Astrocyte of the cerebellum (primary cell): ENCODE data around the gene MEX3C.
A peak's percentile ranks its signal among the peaks of the same experiment; 100 is the strongest.

ENCODE experiments used
- DNase-seq: peaks from one replicate; pipeline ENCODE4 v3.0.0-alpha.2; 2011; ENCODE audit warnings: low read depth
- H3K4me3 ChIP-seq: 2 replicates; pipeline ENCODE4 v1.5.1; 2011; ENCODE audit warnings: mild to moderate bottlenecking, low read depth, low read length, moderate library complexity
- CTCF ChIP-seq: IDR thresholded peaks from 2 replicates; pipeline ENCODE4 v1.5.1; 2012; ENCODE audit warnings: low read length, low read depth, moderate library complexity, mild to moderate bottlenecking; ENCODE audit errors: missing control alignments
- in situ Hi-C: cut with HindIII; loops from 2 replicates; pipeline ENCODE4 v1.10.0; 2017; ENCODE audit warnings: low sequenced_read_pairs

MEX3C gene

GRCh38 chr18:51137026-51137729 is 60.3 kb downstream of the MEX3C start:
- in situ Hi-C loops = no loop called here
- H3K4me3 ChIP-seq = no peak overlapping the region
- TF ChIP-seq CTCF = no peak
- DNase-seq = peak; percentile 6

GRCh38 chr18:51135795-51136194 is 61.7 kb downstream of the MEX3C start:
- DNase-seq = no peak

GRCh38 chr18:51135364-51135763 is 62.1 kb downstream of the MEX3C start:
- in situ Hi-C loops = no loop called here
- no peak for TF ChIP-seq CTCF
- no peak overlapping the region for H3K4me3 ChIP-seq
- DNase-seq = no peak

More at GRCh38 chr18:51135795-51136194, 61.7 kb downstream of the MEX3C start:
- in situ Hi-C loops = no loop called here
- TF ChIP-seq CTCF = peak; percentile 15
- no peak overlapping the region for H3K4me3 ChIP-seq

- TF ChIP-seq CTCF = no peak
- in situ Hi-C loops = no loop called here
- no peak overlapping the region for H3K4me3 ChIP-seq
- DNase-seq = no peak
These were observed 62.8 kb downstream of the MEX3C start for GRCh38 chr18:51134721-51135120.

- no peak for TF ChIP-seq CTCF
- H3K4me3 ChIP-seq = no peak overlapping the region
- in situ Hi-C loops = no loop called here
- no peak for DNase-seq
These were observed 63.8 kb downstream of the MEX3C start for GRCh38 chr18:51133580-51134160.

- in situ Hi-C loops = no loop called here
- no peak for TF ChIP-seq CTCF
- no peak for DNase-seq
- no peak overlapping the region for H3K4me3 ChIP-seq
These were observed 65.1 kb downstream of the MEX3C start for GRCh38 chr18:51132256-51132935.
